IMR-90 (cell line): Measurements from ENCODE around the gene ZDHHC24. TPM values are rescaled to one million over a fixed set of nuclear protein-coding genes. Genes with fewer than 3 reads are reported as not detected.

Source experiments
- ATAC-seq: fragments of 200-7000 bp; cut with Tn5 transposase; 2 replicates; pipeline ENCODE4 v1.9.1; 2020; ENCODE audit warnings: low read depth, mild to moderate bottlenecking, moderate library complexity
- BruUV-seq: library from RNA; stranded (reverse); fragments of 400-500 nt; replicated peaks from 2 replicates; lab custom pipeline; 2021; lab: Mats Ljungman, UMichigan
- CTCF ChIA-PET: fragments of 300-600 bp; formaldehyde crosslinking; extraction: SDS; loops from one replicate; lab custom pipeline; 2021; ENCODE audit warnings: antibody characterized with exemption; lab: Yijun Ruan, JAX
- POLR2A ChIA-PET: fragments of 300-600 bp; sonication (Branson Sonifier 250); formaldehyde crosslinking; loops from one replicate; lab custom pipeline; 2022; ENCODE audit warnings: antibody characterized with exemption; ENCODE audit not compliant: unreplicated experiment; lab: Charles Lee
- DNase-seq: peaks from one replicate; pipeline ENCODE4 v3.0.0; 2013
- H2AFZ ChIP-seq: replicated peaks from 2 replicates; pipeline ENCODE3; 2013; ENCODE audit warnings: low read length, mild to moderate bottlenecking; ENCODE audit not compliant: poor library complexity
- H2AK5ac ChIP-seq: 2 replicates; pipeline ENCODE4 v1.6.1; 2013; ENCODE audit warnings: low read depth, low read length, inconsistent platforms
- H2AK9ac ChIP-seq: replicated peaks from 2 replicates; pipeline ENCODE3; 2013; ENCODE audit warnings: mild to moderate bottlenecking, low read depth, low read length, moderate library complexity; ENCODE audit not compliant: poor library complexity
- H2BK120ac ChIP-seq: 2 replicates; pipeline ENCODE4 v1.6.1; 2013; ENCODE audit warnings: low read depth, low read length, inconsistent platforms
- H2BK15ac ChIP-seq: 3 replicates; pipeline ENCODE4 v1.6.1; 2013; ENCODE audit warnings: low read depth, low read length, inconsistent platforms
- H2BK20ac ChIP-seq: 2 replicates; pipeline ENCODE4 v1.6.1; 2013; ENCODE audit warnings: low read depth, mild to moderate bottlenecking, inconsistent platforms, low read length, moderate library complexity
- H2BK5ac ChIP-seq: 2 replicates; pipeline ENCODE4 v1.6.1; 2013; ENCODE audit warnings: mild to moderate bottlenecking, low read depth, low read length, inconsistent platforms; ENCODE audit not compliant: poor library complexity, severe bottlenecking
- H3K14ac ChIP-seq: replicated peaks from 2 replicates; pipeline ENCODE4 v1.6.1; 2013; ENCODE audit warnings: low read depth, low read length, inconsistent platforms
- H3K18ac ChIP-seq: 2 replicates; pipeline ENCODE4 v1.6.1; 2013; ENCODE audit warnings: low read depth, low read length, control low read depth
- H3K23ac ChIP-seq: 2 replicates; pipeline ENCODE4 v1.6.1; 2013; ENCODE audit warnings: low read depth, low read length, inconsistent platforms
- H3K27ac ChIP-seq: 2 replicates; pipeline ENCODE4 v1.5.1; 2013; ENCODE audit warnings: mild to moderate bottlenecking, control low read depth, low read length; ENCODE audit not compliant: insufficient read depth
- H3K27me3 ChIP-seq: 2 replicates; pipeline ENCODE4 v1.6.1; 2013; ENCODE audit warnings: low read length; ENCODE audit not compliant: control insufficient read depth, insufficient read depth
- H3K36me3 ChIP-seq: 2 replicates; pipeline ENCODE4 v1.6.1; 2013; ENCODE audit warnings: low read length, mixed read lengths; ENCODE audit not compliant: control insufficient read depth, insufficient read depth
- H3K4ac ChIP-seq: 2 replicates; pipeline ENCODE4 v1.6.1; 2013; ENCODE audit warnings: low read depth, low read length, inconsistent platforms
- H3K4me1 ChIP-seq: 2 replicates; pipeline ENCODE4 v1.6.1; 2013; ENCODE audit warnings: low read length, mixed read lengths; ENCODE audit not compliant: control insufficient read depth, insufficient read depth
- H3K4me2 ChIP-seq: 2 replicates; pipeline ENCODE4 v1.6.1; 2013; ENCODE audit warnings: low read depth, mild to moderate bottlenecking, control low read depth, low read length, moderate library complexity
- H3K4me3 ChIP-seq: 2 replicates; pipeline ENCODE4 v1.5.1; 2013; ENCODE audit warnings: low read depth, mild to moderate bottlenecking, control low read depth, low read length, moderate library complexity; ENCODE audit not compliant: insufficient read depth
- H3K56ac ChIP-seq: 2 replicates; pipeline ENCODE4 v1.6.1; 2013; ENCODE audit warnings: low read length, inconsistent platforms; ENCODE audit not compliant: insufficient read depth; ENCODE audit errors: extremely low read depth
- H3K79me1 ChIP-seq, 2 experiments: 2 replicates each; pipeline ENCODE4 v1.6.1; 2013; ENCODE audit warnings: low read length in 2 of 2, inconsistent platforms in 1 of 2, low read depth in 1 of 2
- H3K9ac ChIP-seq: 2 replicates; pipeline ENCODE4 v1.6.1; 2013; ENCODE audit warnings: low read depth, low read length, control low read depth
- H3K9me1 ChIP-seq: 2 replicates; pipeline ENCODE4 v1.6.1; 2013; ENCODE audit warnings: low read length, inconsistent platforms; ENCODE audit not compliant: insufficient read depth
- H3K9me3 ChIP-seq: 2 replicates; pipeline ENCODE4 v1.6.1; 2013; ENCODE audit warnings: low read length; ENCODE audit not compliant: control insufficient read depth, insufficient read depth
- H4K20me1 ChIP-seq: 2 replicates; pipeline ENCODE4 v1.6.1; 2013; ENCODE audit warnings: low read length, inconsistent platforms; ENCODE audit not compliant: insufficient read depth
- H4K5ac ChIP-seq: 2 replicates; pipeline ENCODE4 v1.6.1; 2013; ENCODE audit warnings: mild to moderate bottlenecking, low read depth, low read length, control low read depth
- H4K8ac ChIP-seq, 2 experiments: 2 replicates each; pipeline ENCODE4 v1.6.1; 2013; ENCODE audit warnings: low read depth in 2 of 2, low read length in 2 of 2, control low read depth in 1 of 2, inconsistent platforms in 1 of 2
- H4K91ac ChIP-seq: 2 replicates; pipeline ENCODE4 v1.6.1; 2013; ENCODE audit warnings: low read depth, low read length, inconsistent platforms; ENCODE audit not compliant: insufficient read depth
- BHLHE40 ChIP-seq: fragments of 150-350 bp; IDR thresholded peaks from 2 replicates; pipeline ENCODE4 v1.6.1; 2016; ENCODE audit warnings: mild to moderate bottlenecking, low read depth, low read length
- CEBPB ChIP-seq: IDR thresholded peaks from 2 replicates; pipeline ENCODE4 v1.6.1; 2012; ENCODE audit warnings: low read depth, low read length, improper control_type of control experiment
- CHD1 ChIP-seq: IDR thresholded peaks from 2 replicates; pipeline ENCODE4 v1.6.1; 2012; ENCODE audit warnings: low read depth, low read length, improper control_type of control experiment
- MAFK ChIP-seq: IDR thresholded peaks from 2 replicates; pipeline ENCODE4 v1.6.1; 2012; ENCODE audit warnings: low read depth, low read length, improper control_type of control experiment
- MAZ ChIP-seq: IDR thresholded peaks from 2 replicates; pipeline ENCODE4 v1.6.1; 2012; ENCODE audit warnings: low read depth, mild to moderate bottlenecking, low read length, improper control_type of control experiment, moderate library complexity, borderline replicate concordance
- NFE2L2 ChIP-seq: fragments of 150-350 bp; IDR thresholded peaks from 2 replicates; pipeline ENCODE4 v1.6.1; 2016; ENCODE audit warnings: low read depth, mild to moderate bottlenecking, low read length
- RAD21 ChIP-seq: IDR thresholded peaks from 2 replicates; pipeline ENCODE4 v1.6.1; 2012; ENCODE audit warnings: low read length, improper control_type of control experiment
- RCOR1 ChIP-seq: IDR thresholded peaks from 2 replicates; pipeline ENCODE4 v1.6.1; 2012; ENCODE audit warnings: mild to moderate bottlenecking, low read length, improper control_type of control experiment; ENCODE audit not compliant: insufficient replicate concordance
- RFX5 ChIP-seq: IDR thresholded peaks from 2 replicates; pipeline ENCODE4 v1.8.0; 2012; ENCODE audit warnings: low read depth, mild to moderate bottlenecking, low read length, moderate library complexity
- SMC3 ChIP-seq: fragments of 150-350 bp; IDR thresholded peaks from 2 replicates; pipeline ENCODE4 v1.6.1; 2016; ENCODE audit warnings: low read depth, mild to moderate bottlenecking, antibody characterized with exemption, low read length, moderate library complexity
- WGBS, 2 experiments: methylation state at CpG; one replicate each; pipeline versions ENCODE4 v1.1.5 to v1.1.7; 2013; ENCODE audit warnings: missing lambda C conversion rate in 2 of 2; ENCODE audit not compliant: insufficient read length in 1 of 2; ENCODE audit errors: extremely low coverage in 2 of 2; 5-methylcytosine and 5-hydroxymethylcytosine counted together
- dilution Hi-C: fragments of 300-500 bp; cut with HindIII; formaldehyde crosslinking; loops from one replicate; pipeline ENCODE4 v1.14.3; 2018; ENCODE audit warnings: low sequenced_read_pairs; ENCODE audit not compliant: unreplicated experiment
- in situ Hi-C: fragments of 300-500 bp; cut with MboI; formaldehyde crosslinking; loops from 3 replicates; pipeline ENCODE4 v1.14.3; 2019; ENCODE audit warnings: low sequenced_read_pairs, inconsistent platforms, mixed read lengths
- intact Hi-C: fragments of 100-400 bp; cut with micrococcal nuclease; formaldehyde crosslinking; loops from 2 replicates; pipeline ENCODE4 v1.10.0; 2022
- polyA plus RNA-seq, 3 experiments: library from polyadenylated mRNA; depleted of rRNA; stranded (reverse); fragments of >200 nt; gene quantifications; 2 replicates each; pipeline ENCODE4 v1.2.3, GENCODE V29; 2012; ENCODE audit warnings: low replicate concordance in 1 of 3
- total RNA-seq: library from RNA; depleted of rRNA; stranded (reverse); fragments of >200 nt; gene quantifications from 2 replicates; pipeline ENCODE4 v1.2.3, GENCODE V29; 2012
- TF ChIP-seq, protein P1 (sequence below): fragments of 150-350 bp; IDR thresholded peaks from 2 replicates; pipeline ENCODE4 v1.6.1; 2017; ENCODE audit warnings: mild to moderate bottlenecking, antibody characterized with exemption, low read length, low read depth
- TF ChIP-seq, protein P2 (sequence below): fragments of 150-350 bp; IDR thresholded peaks from 2 replicates; pipeline ENCODE4 v1.6.1; 2016; ENCODE audit warnings: low read depth, mild to moderate bottlenecking, low read length, moderate library complexity, borderline replicate concordance
- TF ChIP-seq, protein P3 (sequence below): conservative IDR thresholded peaks from 2 replicates; pipeline ENCODE4 v1.5.1; 2012; ENCODE audit warnings: mild to moderate bottlenecking, low read depth, low read length, improper control_type of control experiment

The ZDHHC24 gene
- total and polyA plus RNA-seq, 2 of the 4 experiments (the other 2 are of a cell fraction): 3.2 to 10.9 TPM

DNA sequence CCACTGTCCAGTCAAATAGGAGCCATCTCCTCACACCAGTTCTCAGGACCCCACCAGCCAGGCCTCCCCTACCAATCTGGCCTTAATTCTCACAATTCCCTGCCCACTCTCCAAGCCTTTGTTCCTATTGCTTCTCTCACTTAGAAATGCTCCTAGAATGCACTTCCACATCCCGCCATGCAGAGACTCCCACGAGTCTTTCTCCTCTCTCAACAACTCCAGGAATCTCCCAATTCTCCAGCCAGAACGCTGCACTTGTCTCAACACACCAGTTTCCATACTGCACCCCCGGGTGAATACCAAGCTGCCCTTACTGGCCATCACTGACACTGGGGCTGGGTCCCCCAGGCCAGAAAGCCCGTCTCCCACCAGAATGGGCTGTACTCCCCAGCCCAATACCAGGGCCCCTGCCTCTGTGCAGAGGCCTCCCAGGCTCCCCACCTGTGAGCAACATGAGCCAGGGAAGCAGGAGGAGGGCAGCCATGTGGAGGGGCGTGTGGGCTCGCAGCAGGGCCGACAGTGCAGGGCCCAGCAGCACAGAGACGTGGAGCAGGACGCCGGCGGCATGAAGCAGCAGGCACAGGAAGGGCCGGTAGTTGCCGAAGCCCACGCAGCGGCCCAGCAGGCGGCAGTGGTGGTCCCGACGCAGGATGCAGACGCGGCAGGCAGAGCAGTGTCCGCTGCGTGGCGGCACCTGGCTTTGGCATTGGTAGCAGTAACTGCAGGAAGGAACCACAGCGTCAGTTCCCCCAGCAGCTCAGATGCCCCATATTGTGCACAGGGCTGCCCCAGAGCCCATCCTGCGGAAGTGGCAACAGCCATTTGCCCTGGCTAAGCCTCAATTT, 2.4 kb downstream of the ZDHHC24 start:
- Histone ChIP-seq H2BK15ac (no peak overlapping the region), H3K23ac (peak overlapping the region; percentile 66), H3K27ac (no peak overlapping the region), H4K20me1 (peaks cover 4% of the 10 kb centered on the region; the same call in 1 of the 2 replicates), H3K27me3 (peaks cover 15% of the 10 kb centered on the region; the same call in 1 of the 2 replicates), H3K9me1 (peaks cover 5% of the 10 kb centered on the region; the same call in 1 of the 2 replicates), H2BK120ac (no peak overlapping the region), H3K56ac (no peak overlapping the region), H2AK9ac (peak overlapping the region; percentile 71), H3K4ac (peak overlapping the region; percentile 11; the same call in 1 of the 2 replicates), H3K18ac (no peak overlapping the region), H2BK20ac (no peak overlapping the region), H3K4me1 (peaks cover 6% of the 10 kb centered on the region), H2BK5ac (no peak overlapping the region), H4K91ac (no peak overlapping the region), H3K4me2 (peak overlapping the region; percentile 53), H2AFZ (peak overlapping the region; percentile 77), H3K9me3 (no peaks in the 10 kb centered on the region), H3K4me3 (no peak overlapping the region), H3K14ac (0 out of 2 replicates have a peak overlapping the region, but pooled peaks have one; percentile 2), H4K5ac (0 out of 2 replicates have a peak overlapping the region, but pooled peaks have one; percentile 18), H3K79me1 (peaks cover 3 to 19% of the 10 kb centered on the region in 2 experiments; a peak in 2 of 4 replicates), H4K8ac (peak overlapping the region in 1 of 2 experiments; percentile 51; a peak in 1 of 4 replicates), H2AK5ac (no peak overlapping the region), H3K36me3 (peaks cover 23% of the 10 kb centered on the region; the same call in 1 of the 2 replicates), H3K9ac (peak overlapping the region; percentile 7; the same call in 1 of the 2 replicates)
- 24% methylated on average over 11 of the region's 26 CpGs; no CpG with 5 or more reads in 1 of the 2 experiments for WGBS, 2 experiments
- DNase-seq (peak; percentile 57), ATAC-seq (peak; percentile 22)
- dilution Hi-C loops: no loop called here
- ChIA-PET CTCF (no interaction called here), POLR2A (no interaction called here)
- no TSS peak for BruUV-seq
- intact Hi-C loops: loop anchor here (1.0 kb wide), 2 partner anchors 135 to 291 kb away; no protein-coding TSS in a partner anchor
- in situ Hi-C loops: no loop called here
- TF ChIP-seq NFE2L2: no peak
- no peak for TF ChIP-seq MAFK
- TF ChIP-seq, protein P1, sequence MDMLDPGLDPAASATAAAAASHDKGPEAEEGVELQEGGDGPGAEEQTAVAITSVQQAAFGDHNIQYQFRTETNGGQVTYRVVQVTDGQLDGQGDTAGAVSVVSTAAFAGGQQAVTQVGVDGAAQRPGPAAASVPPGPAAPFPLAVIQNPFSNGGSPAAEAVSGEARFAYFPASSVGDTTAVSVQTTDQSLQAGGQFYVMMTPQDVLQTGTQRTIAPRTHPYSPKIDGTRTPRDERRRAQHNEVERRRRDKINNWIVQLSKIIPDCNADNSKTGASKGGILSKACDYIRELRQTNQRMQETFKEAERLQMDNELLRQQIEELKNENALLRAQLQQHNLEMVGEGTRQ: no peak
- no peak for TF ChIP-seq CEBPB
- TF ChIP-seq SMC3: peak; percentile 61
- TF ChIP-seq, protein P2, sequence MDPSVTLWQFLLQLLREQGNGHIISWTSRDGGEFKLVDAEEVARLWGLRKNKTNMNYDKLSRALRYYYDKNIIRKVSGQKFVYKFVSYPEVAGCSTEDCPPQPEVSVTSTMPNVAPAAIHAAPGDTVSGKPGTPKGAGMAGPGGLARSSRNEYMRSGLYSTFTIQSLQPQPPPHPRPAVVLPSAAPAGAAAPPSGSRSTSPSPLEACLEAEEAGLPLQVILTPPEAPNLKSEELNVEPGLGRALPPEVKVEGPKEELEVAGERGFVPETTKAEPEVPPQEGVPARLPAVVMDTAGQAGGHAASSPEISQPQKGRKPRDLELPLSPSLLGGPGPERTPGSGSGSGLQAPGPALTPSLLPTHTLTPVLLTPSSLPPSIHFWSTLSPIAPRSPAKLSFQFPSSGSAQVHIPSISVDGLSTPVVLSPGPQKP: no peak
- TF ChIP-seq MAZ: no peak
- no peak for TF ChIP-seq RCOR1
- TF ChIP-seq, protein P3, sequence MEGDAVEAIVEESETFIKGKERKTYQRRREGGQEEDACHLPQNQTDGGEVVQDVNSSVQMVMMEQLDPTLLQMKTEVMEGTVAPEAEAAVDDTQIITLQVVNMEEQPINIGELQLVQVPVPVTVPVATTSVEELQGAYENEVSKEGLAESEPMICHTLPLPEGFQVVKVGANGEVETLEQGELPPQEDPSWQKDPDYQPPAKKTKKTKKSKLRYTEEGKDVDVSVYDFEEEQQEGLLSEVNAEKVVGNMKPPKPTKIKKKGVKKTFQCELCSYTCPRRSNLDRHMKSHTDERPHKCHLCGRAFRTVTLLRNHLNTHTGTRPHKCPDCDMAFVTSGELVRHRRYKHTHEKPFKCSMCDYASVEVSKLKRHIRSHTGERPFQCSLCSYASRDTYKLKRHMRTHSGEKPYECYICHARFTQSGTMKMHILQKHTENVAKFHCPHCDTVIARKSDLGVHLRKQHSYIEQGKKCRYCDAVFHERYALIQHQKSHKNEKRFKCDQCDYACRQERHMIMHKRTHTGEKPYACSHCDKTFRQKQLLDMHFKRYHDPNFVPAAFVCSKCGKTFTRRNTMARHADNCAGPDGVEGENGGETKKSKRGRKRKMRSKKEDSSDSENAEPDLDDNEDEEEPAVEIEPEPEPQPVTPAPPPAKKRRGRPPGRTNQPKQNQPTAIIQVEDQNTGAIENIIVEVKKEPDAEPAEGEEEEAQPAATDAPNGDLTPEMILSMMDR: peak; percentile 72
- TF ChIP-seq RFX5: no peak
- peak; percentile 62 for TF ChIP-seq RAD21
- no peak for TF ChIP-seq BHLHE40
- TF ChIP-seq CHD1: no peak
